Skeletal muscle tissue (tissue), 4 donors: ENCODE measurements around the gene TUBB3. TPM values are rescaled to one million over a fixed set of nuclear protein-coding genes. Genes with fewer than 3 reads are reported as not detected.

Experiments used
- H3K27ac ChIP-seq: one replicate; pipeline ENCODE4 v1.7.0; 2013; ENCODE audit warnings: mild to moderate bottlenecking, low read depth, low read length, inconsistent platforms
- H3K27me3 ChIP-seq, 3 donors: one replicate each; pipeline ENCODE4 v1.7.0; 2013; ENCODE audit warnings: low read length in 3 of 3; ENCODE audit not compliant: control insufficient read depth in 3 of 3, insufficient read depth in 3 of 3
- H3K36me3 ChIP-seq, 3 donors: one replicate each; pipeline ENCODE4 v1.7.0; 2013; ENCODE audit warnings: low read length in 3 of 3; ENCODE audit not compliant: control insufficient read depth in 3 of 3, insufficient read depth in 3 of 3
- H3K4me1 ChIP-seq, 3 donors: one replicate each; pipeline ENCODE4 v1.7.0; 2013; ENCODE audit warnings: low read length in 3 of 3, mild to moderate bottlenecking in 3 of 3; ENCODE audit not compliant: control insufficient read depth in 3 of 3, insufficient read depth in 3 of 3
- H3K4me3 ChIP-seq, 3 donors: one replicate each; pipeline ENCODE4 v1.7.0; 2013; ENCODE audit warnings: low read length in 3 of 3
- H3K9ac ChIP-seq, 3 donors: one replicate each; pipeline ENCODE4 v1.7.0; 2013; ENCODE audit warnings: low read length in 3 of 3, mild to moderate bottlenecking in 3 of 3, moderate library complexity in 2 of 3, low read depth in 1 of 3
- H3K9me3 ChIP-seq, 3 donors: one replicate each; pipeline ENCODE4 v1.7.0; 2013; ENCODE audit warnings: low read length in 3 of 3; ENCODE audit not compliant: control insufficient read depth in 3 of 3
- total RNA-seq: library from RNA; depleted of rRNA; stranded (reverse); fragments of >200 nt; gene quantifications from one replicate; pipeline ENCODE4 v1.2.3, GENCODE V29; 2014
- donor health status: Osteomylitis.

Gene TUBB3
- total RNA-seq, 1 donor from 2014 or later = 18.3 TPM

- peaks cover 17 to 18% (median 18%) of the 10 kb centered on the region in 3 donors for H3K36me3 ChIP-seq
- H3K9ac ChIP-seq = no peak overlapping the region
- H3K27ac ChIP-seq = no peak overlapping the region
- H3K27me3 ChIP-seq = no peaks in the 10 kb centered on the region
- no peak overlapping the region for H3K4me3 ChIP-seq
- no peaks in the 10 kb centered on the region for H3K9me3 ChIP-seq
- H3K4me1 ChIP-seq = peaks cover 7 to 15% (median 12%) of the 10 kb centered on the region in 3 donors
Observed at GRCh38 chr16:89952551-89952950, 29.4 kb downstream of the TUBB3 start.

DNA sequence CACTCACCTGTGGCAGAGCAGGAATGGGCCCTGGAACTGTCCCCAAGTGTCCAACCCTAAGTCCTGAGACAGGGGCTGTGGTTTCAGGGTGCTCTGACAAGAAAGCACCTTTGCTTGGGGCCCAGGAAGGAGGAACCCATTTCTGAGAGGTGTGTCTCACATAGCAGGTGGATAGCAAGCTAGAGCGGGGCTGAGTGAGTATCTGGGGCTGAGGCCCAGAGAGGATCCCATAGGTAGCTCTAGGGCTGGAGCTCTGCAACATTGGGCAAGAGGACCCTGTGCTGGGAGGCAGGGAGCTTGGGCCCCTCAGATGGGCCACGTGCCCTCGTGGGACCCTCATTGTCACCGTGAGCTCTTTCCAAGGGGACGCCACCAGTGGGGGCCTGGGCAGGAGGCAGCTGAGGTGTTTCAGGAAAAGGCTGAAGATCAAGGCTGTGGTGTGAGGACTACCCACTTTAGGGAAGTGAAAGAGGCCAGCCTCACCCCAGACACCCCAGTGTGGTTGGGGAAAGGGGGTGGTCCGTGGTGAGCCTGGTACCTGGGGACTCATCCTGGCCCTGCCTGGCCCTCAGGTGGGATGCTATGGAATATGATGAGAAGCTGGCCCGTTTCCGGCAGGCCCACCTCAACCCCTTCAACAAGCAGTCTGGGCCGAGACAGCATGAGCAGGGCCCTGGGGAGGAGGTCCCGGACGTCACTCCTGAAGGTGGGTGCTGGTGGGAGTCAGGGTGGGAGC lies 30.7 kb downstream of the TUBB3 start:
- Histone ChIP-seq H3K9ac (no peak overlapping the region), H3K9me3 (no peaks in the 10 kb centered on the region), H3K27me3 (no peaks in the 10 kb centered on the region), H3K4me1 (peaks cover 3 to 7% (median 6%) of the 10 kb centered on the region in 3 donors), H3K4me3 (no peak overlapping the region), H3K36me3 (peaks cover 28 to 31% (median 29%) of the 10 kb centered on the region in 3 donors), H3K27ac (no peak overlapping the region)

DNA sequence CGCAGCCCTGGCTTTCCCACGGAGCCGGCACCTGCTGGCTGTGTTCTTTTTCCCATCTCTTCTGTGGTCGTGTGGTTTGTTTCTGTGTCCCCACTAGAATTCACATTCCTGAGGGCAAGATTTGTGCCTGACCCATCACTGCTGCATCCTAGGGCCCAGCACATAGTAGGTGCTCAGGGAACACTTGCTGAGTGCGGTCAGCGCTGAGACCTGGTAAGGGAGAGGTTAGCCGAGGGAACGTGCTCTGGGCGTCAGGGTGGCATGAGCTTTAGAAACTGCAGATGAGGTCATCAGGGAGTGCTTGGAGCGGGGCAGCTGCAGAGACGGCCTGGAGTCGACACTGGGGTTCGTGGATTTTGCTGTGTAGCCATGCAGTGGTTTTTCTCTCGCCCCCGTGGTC lies 31.3 kb downstream of the TUBB3 start:
- H3K9me3 ChIP-seq = no peaks in the 10 kb centered on the region
- H3K9ac ChIP-seq = no peak overlapping the region
- H3K27me3 ChIP-seq = no peaks in the 10 kb centered on the region
- no peak overlapping the region for H3K27ac ChIP-seq
- H3K36me3 ChIP-seq = peaks cover 32 to 36% (median 33%) of the 10 kb centered on the region in 3 donors
- H3K4me3 ChIP-seq = no peak overlapping the region
- H3K4me1 ChIP-seq = peaks cover 0 to 3% (median 3%) of the 10 kb centered on the region in 3 donors

DNA sequence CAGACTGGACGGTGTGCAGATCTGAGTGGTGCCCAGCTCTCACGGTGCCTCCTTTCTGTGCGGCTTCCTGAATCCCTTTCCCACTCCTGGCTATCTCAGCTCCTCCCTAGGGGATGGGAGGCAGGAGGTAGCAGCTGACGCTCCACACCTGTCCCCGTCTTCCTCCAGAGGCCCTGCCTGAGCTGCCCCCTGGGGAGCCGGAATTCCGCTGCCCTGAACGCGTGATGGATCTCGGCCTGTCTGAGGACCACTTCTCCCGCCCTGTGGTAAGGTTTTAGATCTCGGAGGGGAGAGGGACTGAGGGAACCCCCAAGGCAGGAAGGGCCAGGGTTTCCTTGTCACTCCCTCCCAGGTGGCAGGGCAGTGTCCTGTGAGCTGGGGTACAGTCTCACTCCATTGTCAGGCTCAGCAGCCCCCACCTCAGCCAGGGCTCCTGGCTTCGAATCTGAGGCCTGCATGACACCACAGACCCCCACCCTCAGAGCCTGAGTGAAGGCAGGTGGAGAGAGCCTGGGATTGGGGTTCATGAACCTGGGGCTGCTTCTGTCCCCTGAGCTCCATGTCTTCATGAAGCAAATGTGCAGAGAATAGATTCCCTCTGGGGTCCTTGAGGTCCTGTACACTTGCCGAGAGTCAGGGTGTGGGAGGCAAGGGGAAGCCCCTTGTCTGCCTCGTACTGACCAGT lies 32.0 kb downstream of the TUBB3 start:
- H3K27me3 ChIP-seq = no peaks in the 10 kb centered on the region
- no peak overlapping the region for H3K9ac ChIP-seq
- H3K36me3 ChIP-seq = peaks cover 34 to 36% (median 35%) of the 10 kb centered on the region in 3 donors
- H3K4me3 ChIP-seq = no peak overlapping the region
- no peaks in the 10 kb centered on the region for H3K9me3 ChIP-seq
- H3K27ac ChIP-seq = no peak overlapping the region
- H3K4me1 ChIP-seq = no peaks in the 10 kb centered on the region

DNA sequence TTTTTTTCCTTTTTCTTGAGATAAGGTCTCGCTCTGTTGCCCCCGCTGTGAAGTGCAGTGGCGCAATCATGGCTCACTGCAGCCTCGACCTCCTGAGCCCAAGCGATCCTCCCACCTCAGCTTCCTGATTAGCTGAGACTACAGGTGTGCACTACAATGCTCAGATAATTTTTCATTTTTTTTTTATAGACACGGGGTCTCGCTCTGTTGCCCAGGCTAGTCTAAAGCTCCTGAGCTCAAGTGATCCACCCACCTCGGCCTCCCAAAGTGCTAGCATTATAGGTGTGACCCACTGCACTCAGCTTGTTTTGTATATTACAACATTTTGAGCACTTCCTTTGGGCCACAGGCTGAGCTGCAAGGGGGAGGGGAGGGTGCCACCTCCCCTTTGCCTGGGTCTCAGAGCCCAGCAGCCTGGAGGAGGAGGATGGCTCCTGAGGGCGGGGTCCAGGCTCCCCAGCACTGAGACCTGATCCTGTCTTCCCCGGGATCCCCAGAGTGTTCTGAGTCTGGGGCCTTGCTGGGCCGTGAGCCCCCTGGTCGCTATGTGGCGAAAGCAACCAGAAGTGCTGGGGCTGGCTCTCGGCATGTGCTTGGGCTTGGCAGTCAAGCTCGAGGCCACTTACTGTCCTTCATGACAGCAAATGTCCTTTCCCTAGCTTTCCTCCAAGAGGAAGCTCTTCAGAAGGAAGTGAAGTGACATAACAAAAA lies 33.5 kb downstream of the TUBB3 start:
- Histone ChIP-seq H3K9ac (no peak overlapping the region), H3K27me3 (no peaks in the 10 kb centered on the region), H3K36me3 (peaks cover 40 to 43% (median 41%) of the 10 kb centered on the region in 3 donors), H3K4me3 (no peak overlapping the region), H3K4me1 (no peaks in the 10 kb centered on the region), H3K9me3 (no peaks in the 10 kb centered on the region), H3K27ac (no peak overlapping the region)

DNA sequence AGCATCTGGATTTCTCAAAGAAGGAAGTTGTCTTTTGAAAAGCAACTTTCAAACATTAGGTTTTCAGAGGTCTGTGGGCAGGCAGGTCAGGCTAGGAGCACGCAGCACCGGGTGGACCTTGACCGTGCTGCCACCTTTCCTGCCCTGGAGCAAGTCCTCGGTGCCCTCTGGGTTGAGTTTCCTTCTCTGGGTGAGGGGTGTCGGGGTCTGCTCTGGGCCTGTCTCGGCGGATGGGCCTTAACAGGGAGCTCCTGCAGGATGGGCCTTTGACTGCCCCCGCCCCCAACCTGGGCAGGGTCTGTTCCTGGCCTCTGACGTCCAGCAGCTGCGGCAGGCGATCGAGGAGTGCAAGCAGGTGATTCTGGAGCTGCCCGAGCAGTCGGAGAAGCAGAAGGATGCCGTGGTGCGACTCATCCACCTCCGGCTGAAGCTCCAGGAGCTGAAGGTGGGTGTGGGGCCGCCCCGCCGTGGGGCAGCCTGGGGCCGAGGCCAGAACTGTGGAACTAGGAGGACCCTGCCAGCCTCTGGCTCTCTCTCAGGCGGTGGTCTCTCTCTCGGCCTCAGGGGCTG lies 34.2 kb downstream of the TUBB3 start:
- Histone ChIP-seq H3K36me3 (peaks cover 40 to 45% (median 43%) of the 10 kb centered on the region in 3 donors), H3K4me3 (no peak overlapping the region), H3K9ac (no peak overlapping the region), H3K27ac (no peak overlapping the region), H3K27me3 (no peaks in the 10 kb centered on the region), H3K9me3 (no peaks in the 10 kb centered on the region), H3K4me1 (no peaks in the 10 kb centered on the region)

DNA sequence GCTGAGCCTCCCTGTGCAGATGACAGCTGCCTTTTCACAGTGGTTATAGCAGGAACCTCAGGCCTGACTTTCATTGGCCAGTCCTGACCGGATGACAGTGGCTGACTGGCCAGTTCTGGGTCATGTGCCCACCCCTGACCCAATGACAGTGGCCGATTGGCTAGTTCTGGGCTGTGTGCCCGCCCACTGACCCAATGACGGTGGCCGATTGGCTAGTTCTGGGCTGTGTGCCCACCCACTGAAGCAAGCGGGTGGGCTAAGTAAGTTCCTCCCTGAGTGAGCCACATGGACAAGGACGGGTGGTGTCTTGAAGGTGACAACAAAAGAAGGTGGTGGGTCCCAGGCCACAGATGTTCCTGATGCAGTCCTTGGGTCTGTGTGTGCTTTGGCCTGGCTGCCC lies 34.9 kb downstream of the TUBB3 start:
- Histone ChIP-seq H3K4me3 (no peak overlapping the region), H3K4me1 (no peaks in the 10 kb centered on the region), H3K27me3 (no peaks in the 10 kb centered on the region), H3K27ac (no peak overlapping the region), H3K9me3 (no peaks in the 10 kb centered on the region), H3K9ac (no peak overlapping the region), H3K36me3 (peaks cover 43 to 47% (median 44%) of the 10 kb centered on the region in 3 donors)

DNA sequence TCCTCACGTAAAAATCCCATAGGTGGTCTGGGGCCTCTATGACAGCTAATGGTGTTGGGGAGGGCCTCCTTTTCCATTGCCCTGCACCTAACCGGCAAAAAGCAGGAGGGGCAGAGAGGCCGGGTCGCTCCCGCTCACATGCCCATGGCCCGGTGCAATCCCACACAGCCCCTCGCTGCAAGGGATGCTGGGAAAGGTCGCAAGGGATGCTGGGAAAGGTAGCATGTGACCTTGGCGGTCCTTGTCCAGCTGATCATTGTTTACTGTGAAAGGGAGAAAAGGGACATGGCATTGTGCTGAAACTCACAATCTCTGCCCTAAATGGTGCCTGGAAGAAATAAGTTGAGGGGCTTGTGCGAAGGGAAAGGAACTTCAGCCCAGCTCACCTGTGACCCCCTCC lies 35.5 kb downstream of the TUBB3 start:
- Histone ChIP-seq H3K9me3 (no peaks in the 10 kb centered on the region), H3K4me3 (no peak overlapping the region), H3K9ac (no peak overlapping the region), H3K27ac (no peak overlapping the region), H3K27me3 (no peaks in the 10 kb centered on the region), H3K4me1 (no peaks in the 10 kb centered on the region), H3K36me3 (peaks cover 46 to 52% (median 46%) of the 10 kb centered on the region in 3 donors)

DNA sequence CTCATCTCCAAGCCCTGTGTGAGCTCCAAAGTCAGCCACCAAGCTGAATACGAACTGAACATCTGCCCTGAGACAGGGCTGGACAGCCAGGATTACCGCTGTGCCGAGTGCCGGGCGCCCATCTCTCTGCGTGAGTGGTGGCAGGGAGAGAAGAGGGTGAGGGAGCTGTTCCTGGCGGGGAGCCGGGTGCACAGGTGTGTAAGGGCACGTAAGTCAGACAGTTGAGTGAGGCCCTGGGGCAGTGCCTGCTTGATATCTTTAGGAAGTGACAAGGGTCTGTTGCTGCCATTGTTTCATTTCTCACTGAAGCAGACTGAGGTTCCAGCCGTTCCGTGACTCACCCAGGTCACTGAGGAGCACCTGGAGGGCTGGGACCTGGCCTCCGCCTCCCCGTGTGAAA lies 37.8 kb downstream of the TUBB3 start:
- Histone ChIP-seq H3K9ac (no peak overlapping the region), H3K9me3 (no peaks in the 10 kb centered on the region), H3K27me3 (no peaks in the 10 kb centered on the region), H3K4me3 (no peak overlapping the region), H3K36me3 (peaks cover 35 to 48% (median 43%) of the 10 kb centered on the region in 3 donors), H3K4me1 (no peaks in the 10 kb centered on the region), H3K27ac (no peak overlapping the region)
